Subcutaneous adipose tissue (tissue), 4 donors: Measurements from ENCODE around the gene GNLY. TPM values are rescaled to one million over a fixed set of nuclear protein-coding genes. Genes with fewer than 3 reads are reported as not detected.

Experiments used
- CTCF ChIP-seq: fragments of 450-650 bp; IDR thresholded peaks from one replicate; pipeline ENCODE4 v1.5.1; 2016; ENCODE audit warnings: low read depth, mild to moderate bottlenecking, control low read depth, antibody characterized with exemption, moderate library complexity
- total RNA-seq, 4 donors: library from RNA; depleted of rRNA; stranded (reverse); fragments of >200 nt; gene quantifications; one replicate each; pipeline ENCODE4 v1.1.0, GENCODE V29; 2016

The GNLY gene
- total RNA-seq, 4 donors from 2014 or later: 4.6 to 10.0 (median 7.5) TPM

GRCh38 chr2:85650456-85650855 lies 43.7 kb upstream of the GNLY start:
- TF ChIP-seq CTCF: no peak

GRCh38 chr2:85651097-85651496 lies 43.1 kb upstream of the GNLY start:
- TF ChIP-seq CTCF: no peak

- TF ChIP-seq CTCF: no peak
These were observed 42.1 kb upstream of the GNLY start for GRCh38 chr2:85652056-85652455.

GRCh38 chr2:85653996-85654395 lies 40.2 kb upstream of the GNLY start:
- TF ChIP-seq CTCF: no peak

- no peak for TF ChIP-seq CTCF
These were observed 38.2 kb upstream of the GNLY start for GRCh38 chr2:85655961-85656417.

- no peak for TF ChIP-seq CTCF
These were observed 37.7 kb upstream of the GNLY start for GRCh38 chr2:85656468-85656867.

- no peak for TF ChIP-seq CTCF
These were observed 34.7 kb upstream of the GNLY start for GRCh38 chr2:85659324-85659981.
